RWPE1 (cell line): ENCODE data around the gene TSPAN5.

Experiments
- CTCF ChIA-PET: fragments of 350-600 bp; sonication (Branson Sonifier 250); formaldehyde crosslinking; extraction: SDS; loops from one replicate; lab custom pipeline; 2021; lab: Yijun Ruan, JAX
- POLR2A ChIA-PET: fragments of 400-600 bp; formaldehyde crosslinking; extraction: SDS; loops from one replicate; lab custom pipeline; 2020; ENCODE audit warnings: antibody characterized with exemption; ENCODE audit not compliant: low non-redundant PET; lab: Yijun Ruan, JAX
- DNase-seq: peaks from one replicate; pipeline ENCODE4 v3.0.0; 2012; ENCODE audit warnings: low spot score
- H3K27ac ChIP-seq: fragments of 450-650 bp; 2 replicates; pipeline ENCODE4 v1.5.1; 2017
- CTCF ChIP-seq: fragments of 450-650 bp; conservative IDR thresholded peaks from 2 replicates; pipeline ENCODE4 v1.5.1; 2017; ENCODE audit warnings: low read depth, mild to moderate bottlenecking

TSPAN5 gene

GRCh38 chr4:98564852-98565251, 93.6 kb downstream of the TSPAN5 start:
- CTCF ChIA-PET = no interaction called here
- no peak for DNase-seq
- POLR2A ChIA-PET = no interaction called here
- H3K27ac ChIP-seq = no peak overlapping the region
- no peak for TF ChIP-seq CTCF

- ChIA-PET POLR2A (no interaction called here), CTCF (no interaction called here)
- DNase-seq = no peak
- TF ChIP-seq CTCF = no peak
- no peak overlapping the region for H3K27ac ChIP-seq
These were observed 98.1 kb downstream of the TSPAN5 start for GRCh38 chr4:98560321-98560720.

GRCh38 chr4:98558471-98559169, 99.8 kb downstream of the TSPAN5 start:
- no peak for TF ChIP-seq CTCF
- CTCF ChIA-PET = no interaction called here
- POLR2A ChIA-PET = no interaction called here
- H3K27ac ChIP-seq = no peak overlapping the region
- no peak for DNase-seq

GRCh38 chr4:98557194-98557892, 101.1 kb downstream of the TSPAN5 start:
- DNase-seq = peak; percentile 41
- ChIA-PET CTCF (no interaction called here), POLR2A (no interaction called here)
- H3K27ac ChIP-seq = no peak overlapping the region
- TF ChIP-seq CTCF = no peak

- CTCF ChIA-PET = no interaction called here
- POLR2A ChIA-PET = no interaction called here
- H3K27ac ChIP-seq = no peak overlapping the region
- DNase-seq = no peak
- TF ChIP-seq CTCF = no peak
These were observed 102.0 kb downstream of the TSPAN5 start for GRCh38 chr4:98556451-98556850.

- no peak for DNase-seq
- POLR2A ChIA-PET = no interaction called here
- no peak for TF ChIP-seq CTCF
- CTCF ChIA-PET = interaction anchor here (0.6 kb wide), 1 partner anchor 17 kb away, joined by 3 read pairs; no protein-coding TSS in a partner anchor
- H3K27ac ChIP-seq = no peak overlapping the region
These were observed 102.5 kb downstream of the TSPAN5 start for GRCh38 chr4:98555798-98556445.
